Measurements from ENCODE around the gene ACTG1. TPM values are rescaled to one million over a fixed set of nuclear protein-coding genes. Genes with fewer than 3 reads are reported as not detected.
A peak's percentile ranks its signal among the peaks of the same experiment; 100 is the strongest.

The ACTG1 gene
- total and polyA plus RNA-seq, 2 of the 13 experiments (the other 11 are each of a cell fraction or from before 2014, with no cell fraction given): 973 to 1,138 TPM

DNA sequence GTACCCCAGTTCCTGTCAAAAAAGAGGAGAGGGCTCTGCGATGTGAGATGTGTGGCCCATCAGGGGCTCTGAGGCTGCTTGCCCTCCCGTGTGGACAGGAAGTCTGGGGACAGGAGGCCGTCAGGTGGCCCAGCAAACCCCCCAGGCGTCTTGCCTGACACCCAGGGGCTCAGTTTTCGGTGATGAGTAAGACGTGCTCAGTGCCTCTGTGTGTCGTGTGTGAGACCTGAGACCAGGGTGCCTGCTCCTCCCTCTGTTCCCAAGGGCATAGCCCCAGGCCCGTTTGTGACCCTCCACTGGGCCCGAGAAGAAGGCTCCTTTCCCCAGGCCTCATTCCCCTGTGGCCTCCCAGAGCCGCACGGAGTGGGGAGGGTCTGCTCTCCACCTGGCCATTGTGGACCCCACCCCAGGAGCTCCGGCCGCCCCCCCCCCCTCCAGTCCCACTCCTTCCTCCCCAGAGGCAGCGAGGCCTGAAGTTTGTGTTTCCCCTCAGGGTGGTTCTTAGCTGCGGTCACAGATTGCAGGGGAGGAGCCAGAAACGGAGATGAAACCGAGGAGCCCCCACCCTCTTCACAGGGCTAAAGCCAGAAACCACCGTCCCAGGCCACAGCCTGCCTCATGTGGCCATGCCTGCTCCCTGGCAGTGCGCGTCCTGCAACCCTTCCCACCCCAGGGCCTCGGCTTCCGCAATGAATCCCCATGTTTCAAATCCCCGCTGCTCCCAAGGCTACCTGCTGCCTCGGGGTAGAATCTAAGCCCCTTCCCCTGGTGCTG, 4.9 kb upstream of the ACTG1 start:
- in situ Hi-C loops (cut with HindIII; ENCODE audit: extremely low pct_ligation_motif_present, low pct_unique_long_range_greater_than_20kb) (no loop called here), intact Hi-C loops (cut with micrococcal nuclease; ENCODE audit: unreplicated experiment) (loop anchor here (10.0 kb wide), 1 partner anchor 123 kb away; the partner anchor contains the start of gene BAHCC1)
- no peak overlapping the region for H3K4me2 ChIP-seq (ENCODE audit: low read depth, low read length)
- TF ChIP-seq, protein P1, sequence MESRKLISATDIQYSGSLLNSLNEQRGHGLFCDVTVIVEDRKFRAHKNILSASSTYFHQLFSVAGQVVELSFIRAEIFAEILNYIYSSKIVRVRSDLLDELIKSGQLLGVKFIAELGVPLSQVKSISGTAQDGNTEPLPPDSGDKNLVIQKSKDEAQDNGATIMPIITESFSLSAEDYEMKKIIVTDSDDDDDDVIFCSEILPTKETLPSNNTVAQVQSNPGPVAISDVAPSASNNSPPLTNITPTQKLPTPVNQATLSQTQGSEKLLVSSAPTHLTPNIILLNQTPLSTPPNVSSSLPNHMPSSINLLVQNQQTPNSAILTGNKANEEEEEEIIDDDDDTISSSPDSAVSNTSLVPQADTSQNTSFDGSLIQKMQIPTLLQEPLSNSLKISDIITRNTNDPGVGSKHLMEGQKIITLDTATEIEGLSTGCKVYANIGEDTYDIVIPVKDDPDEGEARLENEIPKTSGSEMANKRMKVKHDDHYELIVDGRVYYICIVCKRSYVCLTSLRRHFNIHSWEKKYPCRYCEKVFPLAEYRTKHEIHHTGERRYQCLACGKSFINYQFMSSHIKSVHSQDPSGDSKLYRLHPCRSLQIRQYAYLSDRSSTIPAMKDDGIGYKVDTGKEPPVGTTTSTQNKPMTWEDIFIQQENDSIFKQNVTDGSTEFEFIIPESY (CRISPR knock-in tag; IDR thresholded peaks at IDR 0.05): peak; percentile 44; the same call in 1 of the 2 replicates
- TF ChIP-seq MLLT10 (CRISPR knock-in tag; IDR thresholded peaks at IDR 0.05): no peak
- TF ChIP-seq ZNF720 (CRISPR knock-in tag; IDR thresholded peaks at IDR 0.05): no peak
- no peak for TF ChIP-seq CHCHD3 (CRISPR knock-in tag; IDR thresholded peaks at IDR 0.05)
- 0 out of 2 replicates have a peak, but pooled peaks have one; percentile 22 for TF ChIP-seq RBFOX2 (IDR thresholded peaks at IDR 0.05; ENCODE audit: low read depth, low read length)
- peak; percentile 16 for TF ChIP-seq AGO2 (optimal IDR thresholded peaks at IDR 0.05; ENCODE audit: low read depth, low read length)
- TF ChIP-seq ZNF737 (CRISPR knock-in tag; IDR thresholded peaks at IDR 0.05; ENCODE audit: borderline replicate concordance): no peak
- no peak for TF ChIP-seq ZNF382 (CRISPR knock-in tag; IDR thresholded peaks at IDR 0.05; ENCODE audit: borderline replicate concordance)
- no peak for TF ChIP-seq PCBP1 (IDR thresholded peaks at IDR 0.05; ENCODE audit: borderline replicate concordance, low read depth, low read length)
- peaks cover under 1% of the 10 kb centered on the region for H3K79me2 ChIP-seq (ENCODE audit: insufficient read depth, low read length)
- no TSS peak for BruUV-seq (replicated peaks)
- DNase-seq (ENCODE audit: low spot score) (no peak), FAIRE-seq (no peak), ATAC-seq (no peak)
- WGBS (ENCODE audit: low lambda C conversion rate): 79% methylated on average over 19 of the region's 24 CpGs
- H3K4me3 ChIP-seq (replicated peaks in 1 of 3; ENCODE audit: insufficient read depth in 1 of 3, low read depth in 2 of 3, low read length in 3 of 3): no peak overlapping the region; a peak in 1 of 6 replicates
- no peaks in the 10 kb centered on the region for H3K36me3 ChIP-seq (replicated peaks in 1 of 2; ENCODE audit: control insufficient read depth in 1 of 2, insufficient read depth in 2 of 2, low read length in 2 of 2)
- no peak overlapping the region for H3K9ac ChIP-seq (ENCODE audit: insufficient read depth, low read depth, low read length)
- H4K20me1 ChIP-seq (ENCODE audit: insufficient read depth, low read length): no peaks in the 10 kb centered on the region
- H3K27me3 ChIP-seq (ENCODE audit: control insufficient read depth in 1 of 2, insufficient read depth in 2 of 2, low read length in 2 of 2): peaks cover 0 to 24% of the 10 kb centered on the region in 2 experiments; a peak in 3 of 5 replicates
- H3K27ac ChIP-seq (ENCODE audit: extremely low read length, insufficient read depth, low read length): no peak overlapping the region
- no peaks in the 10 kb centered on the region for H3K9me3 ChIP-seq (ENCODE audit: low read length)
- H3K4me1 ChIP-seq (ENCODE audit: insufficient read depth, low read length): peaks cover 45% of the 10 kb centered on the region
- ChIA-PET POLR2A (interaction anchor here (2.2 kb wide), 1 partner anchor 9 kb away, joined by 16 read pairs; no protein-coding TSS in a partner anchor), CTCF (ENCODE audit: low intra/inter-chr PET ratio, low total read pairs) (no interaction called here)
- H2AFZ ChIP-seq (ENCODE audit: low read length): no peak overlapping the region
